Mesendoderm (in vitro differentiated cells): ENCODE results near the gene RASIP1.

ENCODE experiments used
- DNase-seq: peaks from one replicate; pipeline ENCODE4 v3.0.0; 2013
- H2AK5ac ChIP-seq: 2 replicates; pipeline ENCODE4 v1.6.1; 2013; ENCODE audit warnings: low read length, inconsistent platforms
- H2BK120ac ChIP-seq: 2 replicates; pipeline ENCODE4 v1.6.1; 2013; ENCODE audit warnings: low read depth, mild to moderate bottlenecking, low read length, moderate library complexity, mixed read lengths
- H2BK15ac ChIP-seq: replicated peaks from 2 replicates; pipeline ENCODE4 v1.6.1; 2013; ENCODE audit warnings: low read depth, mild to moderate bottlenecking, moderate library complexity
- H2BK5ac ChIP-seq: 2 replicates; pipeline ENCODE4 v1.6.1; 2013; ENCODE audit warnings: low read length, inconsistent platforms
- H3K18ac ChIP-seq: 2 replicates; pipeline ENCODE4 v1.6.1; 2013; ENCODE audit warnings: mild to moderate bottlenecking, low read length, mixed read lengths
- H3K23ac ChIP-seq: one replicate; pipeline ENCODE4 v1.6.1; 2013; ENCODE audit warnings: low read length
- H3K27ac ChIP-seq: 2 replicates; pipeline ENCODE4 v1.5.1; 2013; ENCODE audit warnings: low read depth, mild to moderate bottlenecking, inconsistent platforms, low read length, moderate library complexity
- H3K27me3 ChIP-seq: 2 replicates; pipeline ENCODE4 v1.6.1; 2013; ENCODE audit warnings: low read length, control low read depth, mild to moderate bottlenecking, inconsistent platforms; ENCODE audit not compliant: insufficient read depth, poor library complexity
- H3K36me3 ChIP-seq: 2 replicates; pipeline ENCODE4 v1.6.1; 2013; ENCODE audit warnings: low read length, inconsistent platforms; ENCODE audit not compliant: control insufficient read depth, insufficient read depth
- H3K4ac ChIP-seq: one replicate; pipeline ENCODE4 v1.6.1; 2013; ENCODE audit warnings: low read depth, mild to moderate bottlenecking, low read length, moderate library complexity
- H3K4me1 ChIP-seq: 2 replicates; pipeline ENCODE4 v1.6.1; 2013; ENCODE audit warnings: low read depth, low read length, inconsistent platforms; ENCODE audit not compliant: control insufficient read depth
- H3K4me2 ChIP-seq: 2 replicates; pipeline ENCODE4 v1.6.1; 2013; ENCODE audit warnings: low read length
- H3K4me3 ChIP-seq: 2 replicates; pipeline ENCODE4 v1.5.1; 2013; ENCODE audit warnings: mild to moderate bottlenecking, low read length
- H3K56ac ChIP-seq: one replicate; pipeline ENCODE4 v1.6.1; 2013; ENCODE audit warnings: low read length
- H3K79me1 ChIP-seq: 2 replicates; pipeline ENCODE4 v1.6.1; 2013; ENCODE audit warnings: low read length, inconsistent platforms
- H3K79me2 ChIP-seq: 2 replicates; pipeline ENCODE4 v1.6.1; 2013; ENCODE audit warnings: mild to moderate bottlenecking, low read length; ENCODE audit not compliant: control insufficient read depth, insufficient read depth
- H3K9ac ChIP-seq: 2 replicates; pipeline ENCODE4 v1.6.1; 2013; ENCODE audit warnings: low read length, inconsistent platforms
- H4K5ac ChIP-seq: one replicate; pipeline ENCODE4 v1.6.1; 2013; ENCODE audit warnings: low read length
- H4K8ac ChIP-seq: one replicate; pipeline ENCODE4 v1.6.1; 2013; ENCODE audit warnings: low read depth, mild to moderate bottlenecking, control low read depth, low read length, moderate library complexity
- WGBS: extraction: QIAGEN DNeasy Blood & Tissue Kit; methylation state at CpG from one replicate; pipeline ENCODE4 v1.1.7; 2013; ENCODE audit warnings: low lambda C conversion rate, missing lambda C conversion rate; ENCODE audit not compliant: insufficient coverage; ENCODE audit errors: extremely low coverage; 5-methylcytosine and 5-hydroxymethylcytosine counted together

Gene RASIP1

GRCh38 chr19:48731452-48731851 lies 9.0 kb downstream of the RASIP1 start:
- H2AK5ac ChIP-seq, result no peak overlapping the region
- no peak for DNase-seq
- H4K8ac ChIP-seq, result no peak overlapping the region
- no peak overlapping the region for H3K56ac ChIP-seq
- H2BK15ac ChIP-seq, result no peak overlapping the region
- no peak overlapping the region for H3K27ac ChIP-seq
- no peaks in the 10 kb centered on the region for H3K36me3 ChIP-seq
- no peak overlapping the region for H3K4me2 ChIP-seq
- H3K4me1 ChIP-seq, result no peaks in the 10 kb centered on the region
- H4K5ac ChIP-seq, result no peak overlapping the region
- no peaks in the 10 kb centered on the region for H3K79me2 ChIP-seq
- H3K4ac ChIP-seq, result no peak overlapping the region
- no peak overlapping the region for H3K23ac ChIP-seq
- no CpG with 5 or more reads among the region's 4 CpGs for WGBS
- no peak overlapping the region for H2BK5ac ChIP-seq
- H3K27me3 ChIP-seq, result no peaks in the 10 kb centered on the region
- H3K79me1 ChIP-seq, result no peaks in the 10 kb centered on the region
- H3K18ac ChIP-seq, result no peak overlapping the region
- no peak overlapping the region for H3K9ac ChIP-seq
- H2BK120ac ChIP-seq, result no peak overlapping the region
- no peak overlapping the region for H3K4me3 ChIP-seq

- Histone ChIP-seq H3K79me1 (no peaks in the 10 kb centered on the region), H3K79me2 (no peaks in the 10 kb centered on the region), H2BK120ac (no peak overlapping the region), H3K18ac (no peak overlapping the region), H4K8ac (no peak overlapping the region), H2AK5ac (no peak overlapping the region), H2BK5ac (no peak overlapping the region), H2BK15ac (no peak overlapping the region), H3K23ac (no peak overlapping the region), H3K4me2 (peak overlapping the region; percentile 31), H4K5ac (no peak overlapping the region), H3K56ac (peak overlapping the region; percentile 79), H3K4me1 (no peaks in the 10 kb centered on the region), H3K4me3 (no peak overlapping the region), H3K4ac (no peak overlapping the region), H3K36me3 (no peaks in the 10 kb centered on the region), H3K9ac (peak overlapping the region; percentile 58), H3K27me3 (no peaks in the 10 kb centered on the region), H3K27ac (no peak overlapping the region)
- no CpG with 5 or more reads among the region's 77 CpGs for WGBS
- DNase-seq, result peak; percentile 42
Measured at GRCh38 chr19:48728911-48729664, 11.3 kb downstream of the RASIP1 start.

DNA sequence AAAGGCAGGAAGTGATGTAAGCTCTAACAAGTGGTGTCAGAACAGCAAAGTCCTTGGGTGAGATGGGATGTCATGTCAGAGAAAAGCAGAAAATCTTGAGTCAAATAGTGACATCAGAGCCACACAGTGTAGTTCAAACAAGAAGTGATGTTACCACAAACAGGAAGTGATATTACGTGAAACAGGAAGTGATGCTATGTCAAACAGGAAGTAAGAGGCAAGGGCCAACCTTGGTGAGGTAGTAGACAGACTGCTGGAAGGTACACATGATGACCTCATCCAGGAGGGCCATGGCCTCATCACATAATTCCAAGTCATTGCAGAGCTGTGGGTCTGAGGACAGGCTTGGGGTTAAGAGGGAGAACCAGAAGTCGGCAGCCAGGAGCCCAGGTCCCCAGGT lies 13.9 kb downstream of the RASIP1 start:
- DNase-seq, result no peak
- no peak overlapping the region for H2BK5ac ChIP-seq
- H3K36me3 ChIP-seq, result no peaks in the 10 kb centered on the region
- H4K5ac ChIP-seq, result no peak overlapping the region
- WGBS, result no CpG with 5 or more reads among the region's 2 CpGs
- H3K27me3 ChIP-seq, result no peaks in the 10 kb centered on the region
- H3K79me2 ChIP-seq, result no peaks in the 10 kb centered on the region
- H2AK5ac ChIP-seq, result no peak overlapping the region
- no peak overlapping the region for H3K18ac ChIP-seq
- H3K9ac ChIP-seq, result no peak overlapping the region
- H3K4me2 ChIP-seq, result no peak overlapping the region
- no peak overlapping the region for H3K4me3 ChIP-seq
- no peak overlapping the region for H2BK15ac ChIP-seq
- H3K23ac ChIP-seq, result no peak overlapping the region
- H3K79me1 ChIP-seq, result no peaks in the 10 kb centered on the region
- no peak overlapping the region for H4K8ac ChIP-seq
- no peaks in the 10 kb centered on the region for H3K4me1 ChIP-seq
- no peak overlapping the region for H3K27ac ChIP-seq
- H2BK120ac ChIP-seq, result no peak overlapping the region
- H3K4ac ChIP-seq, result no peak overlapping the region
- no peak overlapping the region for H3K56ac ChIP-seq

DNA sequence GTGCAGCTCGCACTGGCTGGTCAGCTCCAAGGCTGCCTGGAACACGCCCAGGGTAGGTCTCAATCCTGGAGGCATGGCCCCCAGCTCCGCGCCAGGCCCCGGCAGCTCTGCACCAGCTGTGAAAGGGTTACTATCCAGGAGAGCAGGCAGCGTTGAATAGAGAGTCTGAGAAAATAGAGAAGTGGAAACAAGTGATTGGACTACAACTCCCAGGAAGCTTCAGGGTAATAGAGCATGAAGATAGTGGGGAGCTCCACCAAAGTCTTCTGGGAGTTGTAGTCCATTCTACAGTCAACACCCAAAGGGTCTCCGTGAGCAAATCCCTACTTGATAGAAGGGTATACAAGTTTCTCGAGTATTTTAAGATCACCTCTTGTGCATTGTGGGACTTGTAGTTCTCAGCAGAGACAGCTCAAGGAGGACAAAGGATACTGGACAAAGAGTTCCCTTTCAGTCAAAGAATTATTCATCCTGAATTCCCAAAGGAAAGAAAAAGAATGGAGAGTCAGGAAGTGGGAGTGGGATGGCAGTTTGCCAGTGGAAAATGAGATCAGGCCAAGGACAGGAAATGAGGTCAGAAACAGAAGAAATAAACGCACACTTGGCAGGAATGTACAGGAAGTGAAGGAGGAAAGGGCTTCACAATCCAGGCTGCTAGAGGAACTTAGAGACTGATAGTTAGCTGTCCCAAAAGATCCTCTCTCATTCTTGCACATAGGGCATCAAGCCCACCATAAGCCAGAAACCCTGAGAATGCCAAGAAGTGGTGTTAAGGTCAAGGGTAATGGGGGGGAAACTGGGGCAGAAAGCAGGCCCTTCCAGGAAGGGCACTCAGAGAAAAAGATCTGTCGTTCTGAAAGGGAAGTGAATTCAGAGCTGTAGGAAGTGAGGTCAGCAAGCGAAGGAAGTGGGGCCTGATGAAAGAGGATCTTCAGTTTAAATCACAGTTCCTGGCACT lies 15.3 kb downstream of the RASIP1 start:
- no peaks in the 10 kb centered on the region for H3K79me1 ChIP-seq

DNA sequence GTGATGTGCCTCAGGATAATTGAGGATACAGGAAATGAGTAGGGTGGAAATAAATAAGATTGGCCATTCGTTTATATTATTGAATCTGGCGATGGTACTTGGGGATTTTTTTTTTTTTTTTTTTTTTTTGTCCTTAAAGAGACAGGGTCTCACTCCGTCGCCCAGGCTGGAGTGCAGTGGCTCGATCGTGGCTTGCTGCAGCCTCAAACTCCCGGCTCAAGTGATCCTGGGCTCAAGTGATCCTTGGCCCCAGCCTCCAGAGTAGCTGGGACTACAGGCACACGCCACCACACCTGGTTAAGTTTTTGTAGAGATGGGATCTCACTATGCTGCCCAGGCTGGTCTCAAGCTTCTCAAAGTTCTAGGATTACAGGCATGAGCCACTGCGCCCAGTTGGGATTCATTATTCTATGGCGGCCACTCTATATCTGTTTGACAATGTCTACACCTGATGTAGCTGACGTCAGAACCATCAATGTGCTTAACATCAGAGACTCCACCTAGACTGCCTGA lies 18.2 kb downstream of the RASIP1 start:
- Histone ChIP-seq H3K36me3 (no peaks in the 10 kb centered on the region), H3K23ac (no peak overlapping the region), H3K4me1 (no peaks in the 10 kb centered on the region), H3K56ac (no peak overlapping the region), H3K9ac (no peak overlapping the region), H3K79me2 (no peaks in the 10 kb centered on the region), H3K27me3 (no peaks in the 10 kb centered on the region), H3K18ac (no peak overlapping the region), H2BK5ac (no peak overlapping the region), H3K4me3 (no peak overlapping the region), H2BK15ac (no peak overlapping the region), H2BK120ac (no peak overlapping the region), H3K79me1 (no peaks in the 10 kb centered on the region), H3K4ac (no peak overlapping the region), H3K27ac (no peak overlapping the region), H3K4me2 (no peak overlapping the region), H2AK5ac (no peak overlapping the region), H4K8ac (no peak overlapping the region), H4K5ac (no peak overlapping the region)
- WGBS, result no CpG with 5 or more reads among the region's 11 CpGs
- DNase-seq, result no peak

More for the DNA sequence above, 15.3 kb downstream of the RASIP1 start:
- H3K23ac ChIP-seq, result no peak overlapping the region
- no peaks in the 10 kb centered on the region for H3K79me2 ChIP-seq
- H4K8ac ChIP-seq, result no peak overlapping the region
- no peak overlapping the region for H3K4me2 ChIP-seq
- no peak overlapping the region for H3K27ac ChIP-seq
- no peak overlapping the region for H3K56ac ChIP-seq
- H3K4me3 ChIP-seq, result no peak overlapping the region
- H3K4me1 ChIP-seq, result no peaks in the 10 kb centered on the region
- no peak overlapping the region for H3K18ac ChIP-seq
- H2BK15ac ChIP-seq, result no peak overlapping the region
- H3K36me3 ChIP-seq, result no peaks in the 10 kb centered on the region
- no peaks in the 10 kb centered on the region for H3K27me3 ChIP-seq
- H3K4ac ChIP-seq, result no peak overlapping the region
- no peak overlapping the region for H2BK120ac ChIP-seq
- no peak overlapping the region for H3K9ac ChIP-seq
- H2BK5ac ChIP-seq, result no peak overlapping the region
- no peak overlapping the region for H2AK5ac ChIP-seq
- DNase-seq, result peak; percentile 77
- no CpG with 5 or more reads among the region's 11 CpGs for WGBS
- H4K5ac ChIP-seq, result no peak overlapping the region
